Duodenal mucosa (tissue), 2 donors: ENCODE data around the gene CLEC9A.

Source experiments
- H3K27ac ChIP-seq: one replicate; pipeline ENCODE4 v1.7.0; 2013; ENCODE audit warnings: low read depth, low read length
- H3K27me3 ChIP-seq, 2 donors: one replicate each; pipeline ENCODE4 v1.7.0; 2013; ENCODE audit warnings: low read length in 2 of 2, control low read depth in 1 of 2; ENCODE audit not compliant: insufficient read depth in 2 of 2, control insufficient read depth in 1 of 2
- H3K36me3 ChIP-seq, 2 donors: one replicate each; pipeline ENCODE4 v1.7.0; 2013; ENCODE audit warnings: low read length in 2 of 2, control low read depth in 1 of 2; ENCODE audit not compliant: insufficient read depth in 2 of 2, control insufficient read depth in 1 of 2
- H3K4me1 ChIP-seq, 2 donors: one replicate each; pipeline ENCODE4 v1.7.0; 2013; ENCODE audit warnings: low read length in 2 of 2, control low read depth in 1 of 2; ENCODE audit not compliant: insufficient read depth in 2 of 2, control insufficient read depth in 1 of 2
- H3K4me3 ChIP-seq, 2 donors: one replicate each; pipeline ENCODE4 v1.7.0; 2013; ENCODE audit warnings: low read length in 2 of 2, low read depth in 1 of 2
- H3K9ac ChIP-seq, 2 donors: one replicate each; pipeline ENCODE4 v1.7.0; 2013; ENCODE audit warnings: low read length in 2 of 2, low read depth in 1 of 2
- H3K9me3 ChIP-seq, 2 donors: one replicate each; pipeline ENCODE4 v1.7.0; 2013; ENCODE audit warnings: low read length in 2 of 2, control low read depth in 1 of 2; ENCODE audit not compliant: control insufficient read depth in 1 of 2

Gene CLEC9A

DNA sequence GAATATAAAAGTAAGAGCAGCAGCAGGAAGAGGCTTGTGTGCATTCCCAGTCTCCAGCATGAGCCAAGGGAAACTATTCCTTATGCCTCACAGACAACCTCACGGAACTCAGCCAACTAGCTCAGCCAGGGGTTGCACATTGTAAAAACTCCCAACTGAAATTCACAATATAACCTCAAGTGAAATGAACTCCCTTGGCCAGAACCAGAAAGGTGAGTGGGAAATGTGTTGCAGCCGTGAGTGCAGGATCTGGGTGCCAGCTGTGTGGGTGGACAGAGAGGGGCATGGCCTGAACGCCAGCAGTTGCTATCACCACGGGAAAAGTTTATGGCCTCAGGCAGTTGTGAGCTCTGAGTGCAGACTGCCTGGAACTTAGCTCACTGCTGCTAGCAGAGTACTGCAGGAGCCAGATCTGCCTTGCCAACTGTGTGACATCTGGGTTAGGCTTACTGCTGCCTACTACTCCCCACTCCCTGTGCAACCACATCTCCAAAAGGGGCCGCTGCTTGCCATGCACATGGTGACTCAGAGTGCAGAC lies 70.6 kb downstream of the CLEC9A start:
- no peaks in the 10 kb centered on the region for H3K36me3 ChIP-seq
- no peak overlapping the region for H3K9ac ChIP-seq
- no peak overlapping the region for H3K27ac ChIP-seq
- H3K4me3 ChIP-seq: no peak overlapping the region
- no peaks in the 10 kb centered on the region for H3K9me3 ChIP-seq
- H3K4me1 ChIP-seq: peaks cover 0 to 9% of the 10 kb centered on the region in 2 donors
- no peaks in the 10 kb centered on the region for H3K27me3 ChIP-seq

DNA sequence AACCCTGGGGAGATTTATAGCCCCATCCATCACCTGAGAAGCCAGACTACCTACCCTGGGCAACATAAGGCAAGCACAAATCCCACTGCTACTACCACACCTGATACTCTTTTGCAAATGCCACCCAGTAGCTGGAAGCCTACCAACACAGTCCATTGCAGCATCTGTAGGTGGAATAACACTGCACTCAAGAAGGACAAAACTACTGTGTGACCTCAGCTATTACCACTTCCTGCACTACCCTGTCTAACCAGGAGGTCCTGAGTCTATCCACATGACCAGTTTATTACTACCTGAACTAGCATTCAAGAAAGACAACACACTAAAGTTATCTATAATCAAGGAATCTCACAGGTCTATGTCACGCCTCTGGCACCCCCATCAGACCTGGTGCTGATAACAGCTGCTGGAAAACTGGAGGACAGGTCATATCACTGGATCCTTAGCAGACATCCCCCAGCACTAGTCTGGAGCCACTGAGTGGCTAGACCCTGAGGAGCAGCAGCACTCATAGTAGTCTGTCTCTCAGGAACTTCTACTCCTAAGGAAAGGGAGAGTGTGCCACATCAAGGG lies 71.3 kb downstream of the CLEC9A start:
- Histone ChIP-seq H3K9me3 (no peaks in the 10 kb centered on the region), H3K36me3 (no peaks in the 10 kb centered on the region), H3K9ac (no peak overlapping the region), H3K27ac (no peak overlapping the region), H3K4me1 (peaks cover 0 to 9% of the 10 kb centered on the region in 2 donors), H3K27me3 (no peaks in the 10 kb centered on the region), H3K4me3 (no peak overlapping the region)

DNA sequence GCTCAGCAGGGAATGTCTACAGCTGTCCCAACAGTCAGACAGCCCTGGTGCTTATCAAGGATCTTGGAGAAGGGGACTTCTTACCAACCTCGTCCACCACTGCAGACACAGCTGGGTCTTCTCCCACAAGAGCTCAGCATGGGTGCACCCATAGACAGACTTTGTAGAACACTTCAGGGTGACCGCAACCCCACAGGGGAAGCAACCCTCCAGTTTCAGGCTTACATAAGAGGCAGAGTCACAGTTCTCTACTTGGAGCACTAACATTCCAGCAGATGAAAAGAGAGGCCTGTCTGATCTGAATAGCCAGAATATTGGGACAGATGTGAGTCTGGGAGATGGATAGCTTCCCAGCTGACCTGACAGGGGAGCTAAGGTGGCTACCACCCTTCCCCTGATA lies 71.8 kb downstream of the CLEC9A start:
- no peaks in the 10 kb centered on the region for H3K36me3 ChIP-seq
- H3K4me3 ChIP-seq: no peak overlapping the region
- H3K9me3 ChIP-seq: no peaks in the 10 kb centered on the region
- H3K27me3 ChIP-seq: no peaks in the 10 kb centered on the region
- H3K9ac ChIP-seq: no peak overlapping the region
- H3K27ac ChIP-seq: no peak overlapping the region
- H3K4me1 ChIP-seq: peaks cover 0 to 9% of the 10 kb centered on the region in 2 donors

DNA sequence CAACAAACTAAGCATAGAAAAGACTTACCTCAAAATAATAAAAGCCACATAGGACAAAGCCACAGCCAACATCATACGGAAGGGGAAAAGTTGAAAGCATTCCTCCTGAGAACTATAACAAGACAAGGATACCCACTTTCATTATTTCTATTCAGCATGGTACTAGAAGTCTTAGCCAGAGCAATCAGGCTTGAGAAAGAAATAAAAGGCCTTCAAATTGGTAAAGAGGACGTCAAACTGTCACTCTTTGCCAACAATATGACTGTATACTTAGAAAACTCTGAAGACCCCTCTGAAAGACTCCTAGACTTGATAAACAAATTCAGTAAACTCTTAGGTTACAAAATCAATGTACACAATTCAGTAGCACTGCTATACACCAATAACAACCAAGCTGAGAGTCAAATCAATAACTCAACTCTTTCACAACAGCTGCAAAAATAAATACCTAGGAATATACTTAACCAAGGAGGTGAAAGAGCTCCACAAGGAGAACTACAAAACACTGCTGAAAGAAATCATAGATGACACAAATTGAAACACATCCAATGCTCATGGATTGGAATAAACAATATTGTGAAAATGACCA lies 79.9 kb downstream of the CLEC9A start:
- Histone ChIP-seq H3K9ac (no peak overlapping the region), H3K27ac (no peak overlapping the region), H3K36me3 (no peaks in the 10 kb centered on the region), H3K27me3 (no peaks in the 10 kb centered on the region), H3K4me3 (no peak overlapping the region), H3K9me3 (no peaks in the 10 kb centered on the region), H3K4me1 (no peaks in the 10 kb centered on the region)

DNA sequence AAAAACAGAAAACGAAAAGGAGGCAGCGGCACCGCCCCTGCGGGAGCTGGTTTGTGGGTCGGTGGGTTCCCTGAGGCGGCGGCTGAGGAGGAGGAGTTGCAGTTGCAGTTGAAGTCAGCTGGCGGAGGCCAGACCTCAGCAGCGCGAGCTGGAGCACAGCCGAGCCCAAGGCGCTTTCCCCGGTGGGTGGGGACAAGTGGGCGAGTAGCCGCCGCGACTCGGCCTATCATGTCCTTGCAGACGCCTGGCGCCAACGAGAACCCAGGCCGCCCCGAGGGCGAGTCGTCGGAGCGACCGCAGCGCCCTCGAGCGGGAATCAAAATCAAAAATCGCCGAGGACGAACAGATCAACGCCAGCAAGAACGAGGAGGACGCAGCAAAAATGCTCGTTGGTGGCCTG lies 81.0 kb downstream of the CLEC9A start:
- Histone ChIP-seq H3K27me3 (no peaks in the 10 kb centered on the region), H3K27ac (no peak overlapping the region), H3K9ac (no peak overlapping the region), H3K4me1 (no peaks in the 10 kb centered on the region), H3K4me3 (no peak overlapping the region), H3K36me3 (no peaks in the 10 kb centered on the region), H3K9me3 (no peaks in the 10 kb centered on the region)

DNA sequence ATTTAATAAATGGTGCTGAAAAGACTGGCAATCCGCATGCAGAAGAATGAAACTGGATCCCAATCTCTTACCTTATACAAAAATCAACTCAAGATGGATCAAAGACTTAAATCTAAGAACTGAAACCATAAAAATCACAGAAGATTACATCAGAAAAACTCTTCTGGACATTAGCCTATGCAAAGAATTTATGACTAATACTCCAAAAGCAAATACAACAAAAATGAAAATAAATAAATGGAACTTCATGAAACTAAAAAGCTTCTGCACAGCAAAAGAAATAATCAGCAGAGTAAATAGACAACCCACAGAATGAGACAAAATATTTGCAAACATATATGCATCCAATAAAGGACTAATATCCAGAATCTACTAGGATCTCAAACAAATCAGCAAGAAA lies 82.6 kb downstream of the CLEC9A start:
- Histone ChIP-seq H3K36me3 (no peaks in the 10 kb centered on the region), H3K9me3 (no peaks in the 10 kb centered on the region), H3K27me3 (no peaks in the 10 kb centered on the region), H3K4me3 (no peak overlapping the region), H3K9ac (no peak overlapping the region), H3K27ac (no peak overlapping the region), H3K4me1 (no peaks in the 10 kb centered on the region)

DNA sequence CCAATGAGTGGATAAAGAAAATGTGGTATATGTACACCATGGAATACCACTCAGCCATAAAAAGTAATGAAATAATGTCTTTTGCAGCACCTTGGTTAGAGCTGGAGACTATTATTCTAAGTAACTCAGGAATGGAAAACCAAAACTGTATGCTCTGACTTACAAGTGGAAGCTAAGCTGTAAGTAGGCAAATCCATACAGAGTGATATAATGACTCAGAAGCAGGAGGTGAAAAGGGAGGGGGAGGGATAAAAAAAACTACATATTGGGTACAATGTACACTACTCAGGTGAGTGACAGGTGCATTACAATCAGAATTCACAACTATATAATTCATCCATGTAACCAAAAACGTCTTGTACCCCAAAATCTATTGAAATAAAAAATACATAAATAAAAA lies 83.4 kb downstream of the CLEC9A start:
- H3K9me3 ChIP-seq: no peaks in the 10 kb centered on the region
- H3K36me3 ChIP-seq: no peaks in the 10 kb centered on the region
- no peak overlapping the region for H3K27ac ChIP-seq
- H3K4me1 ChIP-seq: no peaks in the 10 kb centered on the region
- no peaks in the 10 kb centered on the region for H3K27me3 ChIP-seq
- no peak overlapping the region for H3K4me3 ChIP-seq
- H3K9ac ChIP-seq: no peak overlapping the region

DNA sequence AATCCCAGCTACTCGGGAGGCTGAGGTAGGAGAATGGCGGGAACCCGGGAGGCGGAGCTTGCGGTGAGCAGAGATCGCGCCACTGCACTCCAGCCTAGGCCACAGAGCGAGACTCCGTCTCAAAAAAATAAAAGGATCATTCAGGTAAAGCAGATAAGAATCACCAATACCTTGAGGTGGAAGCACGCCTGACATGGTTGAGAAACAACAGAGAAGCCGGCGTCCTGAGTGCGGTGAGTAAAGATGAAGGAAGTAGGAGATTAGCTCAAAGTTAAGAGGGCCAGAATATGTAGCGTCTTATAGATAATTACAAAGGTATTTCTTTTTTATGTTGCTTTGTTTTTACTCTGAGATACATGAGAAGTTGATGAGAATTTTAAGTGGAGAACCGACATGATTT lies 84.8 kb downstream of the CLEC9A start:
- Histone ChIP-seq H3K9me3 (no peaks in the 10 kb centered on the region), H3K9ac (no peak overlapping the region), H3K27me3 (no peaks in the 10 kb centered on the region), H3K27ac (no peak overlapping the region), H3K4me1 (no peaks in the 10 kb centered on the region), H3K4me3 (no peak overlapping the region), H3K36me3 (no peaks in the 10 kb centered on the region)
